Left ventricle myocardium inferior (tissue), 1 donor: Measurements from ENCODE around the gene OLFML2A. TPM values are rescaled to one million over a fixed set of nuclear protein-coding genes. Genes with fewer than 3 reads are reported as not detected.

Source experiments
- DNase-seq: peaks from one replicate; pipeline ENCODE4 v3.0.0-alpha.2; 2020
- H3K27ac ChIP-seq: fragments of 200-600 bp; replicated peaks from 2 replicates; pipeline ENCODE4 v1.8.0; 2021
- H3K27me3 ChIP-seq: fragments of 200-600 bp; 2 replicates; pipeline ENCODE4 v1.8.0; 2021; ENCODE audit warnings: low read depth
- H3K36me3 ChIP-seq: fragments of 200-600 bp; 2 replicates; pipeline ENCODE4 v1.8.0; 2021
- H3K4me1 ChIP-seq: fragments of 200-600 bp; 2 replicates; pipeline ENCODE4 v1.8.0; 2021
- H3K4me3 ChIP-seq: fragments of 200-600 bp; 2 replicates; pipeline ENCODE4 v1.8.0; 2021; ENCODE audit warnings: mild to moderate bottlenecking, moderate library complexity
- H3K9me3 ChIP-seq: fragments of 200-600 bp; replicated peaks from 2 replicates; pipeline ENCODE4 v1.8.0; 2021
- CTCF ChIP-seq: fragments of 200-600 bp; IDR thresholded peaks from 2 replicates; pipeline ENCODE4 v1.8.0; 2021; ENCODE audit warnings: antibody characterized with exemption, mild to moderate bottlenecking, borderline replicate concordance
- intact Hi-C: fragments of 100-400 bp; cut with micrococcal nuclease; formaldehyde crosslinking; loops from one replicate; pipeline ENCODE4 v1.11.0; 2022
- total RNA-seq: library from RNA; stranded (reverse); fragmentation: NEBNext Ultra II Directional; extraction: Animal tissue kit (Norgen Biotek cat#: 25700); gene quantifications from one replicate; pipeline ENCODE4 v1.2.1, GENCODE V29; 2021
- donor health status: DM: no; HTN: yes; CAD: no; lungs with severe emphysema.

The OLFML2A gene
- total RNA-seq, 1 donor from 2014 or later, result 41.1 TPM

- peaks cover 17% of the 10 kb centered on the region for H3K27me3 ChIP-seq
- no peak overlapping the region for H3K27ac ChIP-seq
- no peak for DNase-seq
- no peaks in the 10 kb centered on the region for H3K36me3 ChIP-seq
- peak overlapping the region; percentile 2 for H3K4me3 ChIP-seq
- no peaks in the 10 kb centered on the region for H3K9me3 ChIP-seq
- TF ChIP-seq CTCF, result no peak
- no peaks in the 10 kb centered on the region for H3K4me1 ChIP-seq
- intact Hi-C loops, result no loop called here
These were observed 19.3 kb upstream of the OLFML2A start for GRCh38 chr9:124757616-124758015.

- intact Hi-C loops, result no loop called here
- H3K4me3 ChIP-seq, result peak overlapping the region; percentile 2
These were observed 18.9 kb upstream of the OLFML2A start for GRCh38 chr9:124758061-124758460.

GRCh38 chr9:124758691-124759090 lies 18.2 kb upstream of the OLFML2A start:
- Histone ChIP-seq H3K4me1 (no peaks in the 10 kb centered on the region), H3K9me3 (no peaks in the 10 kb centered on the region), H3K27ac (no peak overlapping the region), H3K36me3 (no peaks in the 10 kb centered on the region), H3K4me3 (no peak overlapping the region), H3K27me3 (peaks cover 27% of the 10 kb centered on the region)
- no peak for TF ChIP-seq CTCF
- intact Hi-C loops, result no loop called here
- DNase-seq, result no peak

More at GRCh38 chr9:124758061-124758460, 18.9 kb upstream of the OLFML2A start:
- peaks cover 21% of the 10 kb centered on the region for H3K27me3 ChIP-seq
- no peaks in the 10 kb centered on the region for H3K36me3 ChIP-seq
- no peaks in the 10 kb centered on the region for H3K9me3 ChIP-seq
- no peak for TF ChIP-seq CTCF
- no peaks in the 10 kb centered on the region for H3K4me1 ChIP-seq
- no peak for DNase-seq
- H3K27ac ChIP-seq, result no peak overlapping the region

GRCh38 chr9:124759327-124759726 lies 17.6 kb upstream of the OLFML2A start:
- H3K4me3 ChIP-seq, result no peak overlapping the region
- TF ChIP-seq CTCF, result no peak
- H3K27ac ChIP-seq, result no peak overlapping the region
- H3K27me3 ChIP-seq, result peaks cover 28% of the 10 kb centered on the region
- no peak for DNase-seq
- peaks cover under 1% of the 10 kb centered on the region for H3K4me1 ChIP-seq
- H3K36me3 ChIP-seq, result no peaks in the 10 kb centered on the region
- intact Hi-C loops, result no loop called here
- H3K9me3 ChIP-seq, result no peaks in the 10 kb centered on the region

GRCh38 chr9:124760719-124761118 lies 16.2 kb upstream of the OLFML2A start:
- no peak for DNase-seq
- no peak overlapping the region for H3K27ac ChIP-seq
- intact Hi-C loops, result no loop called here
- TF ChIP-seq CTCF, result no peak
- H3K4me3 ChIP-seq, result no peak overlapping the region
- no peaks in the 10 kb centered on the region for H3K9me3 ChIP-seq
- peaks cover 6% of the 10 kb centered on the region for H3K4me1 ChIP-seq
- peaks cover 34% of the 10 kb centered on the region for H3K27me3 ChIP-seq
- H3K36me3 ChIP-seq, result no peaks in the 10 kb centered on the region

- Histone ChIP-seq H3K36me3 (no peaks in the 10 kb centered on the region), H3K9me3 (no peaks in the 10 kb centered on the region), H3K4me3 (no peak overlapping the region), H3K27ac (no peak overlapping the region), H3K4me1 (peaks cover 6% of the 10 kb centered on the region), H3K27me3 (peaks cover 34% of the 10 kb centered on the region)
- TF ChIP-seq CTCF, result no peak
- DNase-seq, result no peak
- intact Hi-C loops, result no loop called here
These were observed 15.7 kb upstream of the OLFML2A start for GRCh38 chr9:124761196-124761595.
